NCI-H1694 treated with DMSO at 0.1 percent for 48 hours (cell line): ENCODE results near the gene PCK1.

Source experiments
- DNase-seq: peaks from one replicate; lab custom pipeline; 2025; lab: John Stamatoyannopoulos, UW

Gene PCK1

GRCh38 chr20:57589728-57590484 lies 29.0 kb downstream of the PCK1 start:
- no peak for DNase-seq

DNA sequence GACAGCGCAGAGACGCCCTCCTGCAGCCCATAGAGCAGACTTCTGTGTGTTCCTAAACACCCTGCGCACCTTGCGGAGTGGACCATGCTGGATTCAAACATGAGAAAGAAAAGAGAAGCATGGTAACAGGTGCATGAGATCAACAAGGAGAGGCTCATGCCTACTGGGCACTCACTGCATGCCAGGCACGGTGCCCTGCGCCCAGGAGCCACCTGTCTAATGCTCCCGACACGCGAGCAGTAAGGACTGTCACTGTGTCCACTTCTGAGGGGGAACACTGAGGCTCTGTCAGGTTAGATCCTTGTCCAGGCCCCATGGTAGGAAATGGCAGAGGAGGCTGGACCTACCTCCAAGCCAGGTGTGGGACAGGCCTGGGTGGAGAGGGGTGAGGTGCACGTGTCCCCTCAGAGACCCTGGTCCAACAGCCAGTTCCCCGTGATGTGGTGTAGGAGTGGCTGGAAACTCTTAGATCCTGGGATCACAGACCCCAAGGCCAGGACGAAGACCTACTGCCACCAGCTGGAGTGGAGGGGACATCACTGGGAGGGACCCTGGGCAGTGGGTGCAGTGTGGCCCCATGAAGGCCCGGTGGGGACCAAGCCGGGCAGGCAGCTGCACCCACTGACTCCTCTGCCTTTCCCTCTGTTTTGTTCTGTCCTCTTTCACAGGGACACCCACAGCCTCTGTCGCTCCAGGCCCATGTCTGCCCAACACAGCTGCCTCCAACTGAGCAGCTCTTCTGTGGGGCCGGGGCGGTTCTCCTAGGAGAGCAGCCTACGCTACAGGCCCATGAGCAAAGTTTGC lies 29.8 kb downstream of the PCK1 start:
- DNase-seq, result no peak

DNA sequence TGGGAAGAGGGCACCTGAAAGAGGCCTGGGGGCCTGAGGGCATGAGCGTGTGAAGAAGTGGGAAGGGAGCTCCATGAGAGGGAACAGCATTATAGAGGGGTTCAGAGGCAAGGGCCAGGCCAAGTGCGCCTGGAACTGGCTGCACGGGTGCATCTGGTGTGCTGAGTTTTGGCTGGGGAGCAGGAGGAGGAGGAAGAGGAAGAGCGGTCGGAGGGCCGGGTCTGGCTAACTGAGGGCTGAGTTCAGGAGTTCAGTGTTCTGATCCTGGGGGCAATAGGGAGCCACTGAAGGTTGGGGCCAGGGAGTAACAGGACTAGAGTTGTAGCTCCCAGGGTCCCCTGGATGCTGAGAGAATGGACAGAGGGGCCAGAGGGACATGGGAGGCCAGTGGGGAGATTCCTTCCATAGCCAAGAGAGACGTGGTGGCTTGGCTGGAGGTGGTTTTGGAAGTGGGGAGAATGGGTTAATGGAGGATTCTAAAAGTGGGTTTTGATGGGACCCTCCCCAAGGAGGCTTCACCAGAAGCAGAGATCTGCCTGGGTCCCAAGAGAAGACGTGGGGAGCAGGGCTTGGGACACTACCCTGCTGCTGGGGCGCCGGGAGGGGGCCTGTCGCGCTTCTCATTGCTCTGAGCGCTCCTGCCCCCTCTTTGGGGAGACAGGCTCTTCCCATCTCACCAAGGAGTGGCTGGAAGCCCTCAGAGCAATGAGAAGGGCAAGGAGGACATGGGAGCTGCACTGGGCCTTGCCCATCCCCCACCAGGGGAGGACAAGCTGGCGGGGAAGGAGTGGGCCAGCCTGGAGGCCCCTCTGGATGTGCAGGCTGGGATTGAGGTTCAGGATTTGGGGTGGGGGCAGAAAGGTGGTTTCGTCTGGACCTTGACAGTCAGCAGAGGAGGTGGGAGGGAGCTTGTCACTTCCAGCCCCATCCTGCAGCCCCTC lies 30.6 kb downstream of the PCK1 start:
- no peak for DNase-seq

DNA sequence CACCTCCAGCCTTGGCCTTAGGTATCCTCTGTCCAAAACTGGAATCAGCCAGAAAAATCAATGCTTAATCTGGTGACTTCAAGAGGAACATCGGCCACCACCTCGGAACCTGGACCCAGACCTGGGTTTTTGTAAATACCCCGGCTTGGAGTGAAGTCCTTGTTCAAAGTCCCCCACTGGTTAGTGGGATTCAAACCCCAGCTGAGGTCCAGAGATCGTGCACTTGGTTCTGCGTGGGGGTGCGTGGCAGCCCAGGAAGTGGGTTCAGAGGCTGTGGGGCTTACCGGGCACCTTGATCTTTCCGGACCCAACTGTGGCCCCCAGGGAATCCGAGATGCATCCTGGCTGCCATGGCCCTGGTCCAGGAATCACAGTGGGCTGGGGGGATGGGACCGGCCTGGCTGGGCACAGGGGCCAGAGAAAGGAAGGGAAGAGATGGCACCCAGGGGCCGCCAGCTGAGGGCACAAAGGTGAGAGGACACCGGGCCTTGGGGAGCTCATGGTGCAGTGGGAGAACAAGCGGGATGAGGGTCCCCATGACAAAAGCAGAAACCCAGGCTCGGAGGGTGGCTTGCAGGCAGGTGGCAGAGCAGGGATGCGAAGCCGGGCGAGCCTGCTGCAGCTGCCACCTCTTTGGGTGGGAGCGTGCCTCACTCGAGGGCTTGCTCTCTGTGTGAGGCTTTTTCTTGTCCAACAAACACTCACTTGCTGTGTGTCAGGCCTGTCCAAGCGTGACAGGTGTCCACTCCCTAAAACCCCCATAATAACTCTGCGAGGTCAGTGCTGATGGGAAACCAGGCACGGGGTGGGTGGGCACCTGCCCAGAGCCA lies 31.6 kb downstream of the PCK1 start:
- DNase-seq, result no peak

GRCh38 chr20:57593134-57593886 lies 32.4 kb downstream of the PCK1 start:
- no peak for DNase-seq

DNA sequence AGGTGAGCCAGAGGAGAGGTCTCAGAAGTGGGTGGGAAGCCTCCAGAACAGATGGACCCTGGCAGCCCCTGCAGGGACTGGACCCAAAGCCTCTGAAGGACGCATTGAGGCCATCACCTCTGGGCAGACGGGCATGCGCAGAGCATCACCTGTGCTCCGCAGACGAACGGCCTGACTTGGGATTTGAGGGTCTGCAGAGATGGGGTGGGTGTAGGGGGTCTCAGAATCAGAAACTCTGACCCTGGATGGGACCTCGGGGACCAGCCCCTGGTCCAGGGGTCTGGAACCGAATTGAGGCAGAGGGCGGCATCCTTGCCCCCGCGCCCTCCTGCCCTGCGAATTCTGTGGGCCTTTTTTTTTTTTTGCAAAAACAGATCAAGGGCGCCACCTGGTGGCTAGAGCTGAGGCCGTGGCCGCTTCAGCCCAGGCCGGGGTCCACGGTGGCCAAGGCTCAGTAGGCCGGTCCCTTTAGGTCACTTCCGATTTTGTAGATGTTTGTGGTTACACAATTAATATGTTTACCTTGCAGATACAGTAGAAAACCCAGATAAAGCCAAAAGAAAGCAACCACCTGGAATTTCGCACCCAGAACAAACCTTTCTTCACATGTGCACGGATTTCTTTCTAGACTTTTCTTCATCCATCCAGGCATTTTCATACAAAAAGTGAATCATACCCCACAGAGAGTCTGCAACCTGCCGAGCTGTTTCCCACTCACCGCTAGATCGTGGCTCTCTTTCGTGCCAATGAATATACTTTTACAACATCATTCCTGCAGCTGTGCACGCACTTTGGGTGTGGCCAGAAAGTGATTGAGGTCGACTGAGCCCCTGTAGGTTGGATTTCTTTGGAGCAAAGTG lies 33.4 kb downstream of the PCK1 start:
- DNase-seq, result no peak

GRCh38 chr20:57595041-57596030 lies 34.4 kb downstream of the PCK1 start:
- no peak for DNase-seq

DNA sequence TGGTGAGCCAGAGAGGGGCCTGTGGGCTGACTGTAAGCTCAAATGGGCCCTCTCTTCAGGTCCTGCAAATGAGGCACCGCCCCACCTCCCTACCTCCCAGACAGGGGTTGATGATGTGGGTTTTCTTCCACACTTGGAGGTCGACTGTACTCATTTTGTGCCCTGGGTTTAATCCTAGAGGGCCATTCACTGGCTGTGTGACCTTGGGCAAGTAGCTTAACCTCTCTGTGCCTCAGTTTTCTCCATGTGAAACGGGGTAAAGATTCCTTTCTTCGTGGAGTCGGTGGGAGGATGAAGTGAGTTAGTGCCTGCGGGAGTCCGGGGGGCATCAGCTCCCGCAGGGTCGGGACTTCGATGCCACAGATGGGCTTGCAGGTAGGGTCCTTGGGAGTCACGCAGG lies 35.4 kb downstream of the PCK1 start:
- no peak for DNase-seq

DNA sequence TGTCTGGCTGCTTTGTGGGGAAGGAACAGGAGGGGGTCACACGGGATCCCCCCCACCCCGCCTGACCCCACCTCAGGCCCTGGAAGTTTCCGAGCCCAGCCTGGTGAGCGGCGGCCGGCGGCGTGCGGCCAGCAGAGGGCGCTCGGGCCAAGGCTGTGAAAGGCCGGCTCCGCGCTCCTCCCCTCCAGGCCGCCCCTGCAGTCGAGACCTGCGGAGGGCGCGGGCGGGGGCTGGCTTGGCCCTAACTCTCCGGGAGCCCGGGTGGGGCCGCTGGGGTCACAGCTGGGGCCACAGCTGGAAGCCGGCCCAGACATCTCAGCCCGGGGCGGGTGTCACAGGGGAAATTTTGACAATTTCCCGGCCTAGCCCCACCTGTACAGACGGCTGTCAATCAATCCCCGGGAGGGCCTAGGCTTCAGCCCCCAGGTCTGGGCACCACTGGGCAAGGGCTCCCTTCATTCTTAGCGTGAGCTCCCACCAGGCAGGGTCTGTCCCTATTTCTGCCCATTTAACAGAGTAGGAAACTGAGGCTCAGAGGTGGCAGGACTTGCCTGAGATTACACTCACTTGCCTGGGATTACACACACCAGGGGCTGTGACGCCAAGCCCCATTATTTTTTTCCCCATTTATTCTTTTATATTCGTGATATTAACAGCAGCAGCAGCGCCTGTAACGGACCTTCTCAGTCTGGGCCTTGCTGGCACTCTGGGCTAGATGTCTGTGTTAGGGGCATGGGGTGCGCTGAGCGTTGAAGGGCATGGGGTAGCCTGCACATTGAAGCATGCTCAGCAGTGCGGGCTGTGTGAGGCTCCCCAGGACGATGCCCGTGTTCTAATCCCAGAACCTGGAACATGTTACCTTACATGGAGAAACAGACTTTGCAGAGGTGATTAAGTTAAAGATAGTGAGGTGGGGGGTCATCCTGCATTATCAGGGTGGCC lies 36.4 kb downstream of the PCK1 start:
- DNase-seq, result peak; percentile 6

DNA sequence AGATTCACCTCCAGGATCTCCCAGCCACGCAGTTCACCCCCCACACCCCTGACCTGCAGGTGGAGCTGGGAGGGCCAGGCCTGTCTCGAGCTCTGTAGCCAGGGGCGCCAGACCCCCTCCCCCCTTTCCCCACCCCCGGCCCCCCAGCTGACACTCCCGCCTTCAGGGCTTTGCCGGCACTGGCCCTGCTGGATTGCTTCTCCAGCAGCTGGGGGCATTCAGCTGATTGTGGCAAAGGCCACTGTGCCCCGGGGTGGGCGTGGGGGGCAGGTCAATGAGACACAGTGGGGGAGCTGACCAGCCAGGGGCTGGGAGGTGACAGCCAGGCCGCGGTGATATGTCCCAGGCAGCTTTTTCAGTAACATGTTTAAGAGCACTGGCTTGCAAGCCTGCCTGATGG lies 37.1 kb downstream of the PCK1 start:
- no peak for DNase-seq

DNA sequence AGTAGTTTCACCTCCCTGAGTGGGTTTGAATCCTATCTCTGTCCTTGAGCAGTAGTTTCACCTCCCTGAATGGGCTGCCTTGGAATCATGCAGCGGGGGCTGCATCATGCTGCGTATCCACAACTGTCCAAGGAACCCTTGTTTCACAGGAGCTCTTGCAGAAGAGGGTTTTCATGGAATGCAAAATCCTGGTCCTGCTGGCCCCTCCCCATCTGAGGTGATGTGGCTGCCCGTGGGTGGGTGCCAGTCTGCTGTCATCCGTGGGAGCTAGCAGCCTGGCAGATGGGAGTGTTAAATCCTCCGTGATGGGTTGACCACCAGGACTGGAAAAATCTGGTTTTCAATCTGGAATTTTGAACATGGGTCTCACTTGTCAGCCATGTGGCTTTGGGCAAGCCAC lies 37.6 kb downstream of the PCK1 start:
- no peak for DNase-seq

DNA sequence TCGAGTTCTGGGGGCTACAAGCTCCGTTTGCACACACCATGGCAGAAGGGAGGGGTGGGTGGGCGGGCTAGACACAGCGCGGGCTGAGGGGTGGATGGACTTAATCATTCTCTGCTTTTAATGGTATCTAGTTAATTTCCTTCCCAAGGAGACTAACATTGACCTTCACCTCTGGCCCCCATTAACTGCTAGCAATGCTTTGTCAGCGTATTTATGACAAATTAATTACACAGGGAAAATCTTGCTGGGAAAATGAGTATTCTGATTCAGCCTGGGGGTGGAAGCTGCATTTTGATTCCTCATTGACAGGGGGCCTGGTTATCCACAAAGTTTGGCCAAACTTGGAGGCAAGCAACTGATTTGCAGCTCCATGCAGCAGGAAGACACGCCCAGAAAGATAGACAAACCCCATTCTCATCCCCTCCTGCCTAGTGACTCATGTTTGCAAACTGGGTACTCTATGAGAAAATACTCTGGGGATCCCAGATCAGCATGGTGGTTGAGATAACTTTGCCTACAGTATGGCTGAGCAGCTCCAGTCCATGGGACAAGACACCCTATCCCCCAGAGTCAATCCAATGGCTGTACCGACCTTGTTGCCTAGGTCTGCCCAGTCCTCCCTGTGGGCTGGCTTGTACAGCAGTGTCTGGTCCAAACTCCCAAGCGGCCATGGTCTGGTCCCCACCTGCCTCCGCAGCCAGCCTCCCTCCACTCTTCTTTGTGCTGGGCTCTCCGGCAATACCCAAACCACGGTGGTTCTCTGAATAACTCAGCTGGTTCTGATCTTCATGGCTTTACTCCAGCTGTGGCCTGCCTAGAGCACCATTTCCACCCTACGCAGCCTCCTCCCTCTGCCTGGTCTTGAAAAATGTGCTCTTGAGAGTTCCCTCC lies 39.7 kb downstream of the PCK1 start:
- DNase-seq, result no peak

GRCh38 chr20:57601211-57601570 lies 40.3 kb downstream of the PCK1 start:
- DNase-seq, result no peak

DNA sequence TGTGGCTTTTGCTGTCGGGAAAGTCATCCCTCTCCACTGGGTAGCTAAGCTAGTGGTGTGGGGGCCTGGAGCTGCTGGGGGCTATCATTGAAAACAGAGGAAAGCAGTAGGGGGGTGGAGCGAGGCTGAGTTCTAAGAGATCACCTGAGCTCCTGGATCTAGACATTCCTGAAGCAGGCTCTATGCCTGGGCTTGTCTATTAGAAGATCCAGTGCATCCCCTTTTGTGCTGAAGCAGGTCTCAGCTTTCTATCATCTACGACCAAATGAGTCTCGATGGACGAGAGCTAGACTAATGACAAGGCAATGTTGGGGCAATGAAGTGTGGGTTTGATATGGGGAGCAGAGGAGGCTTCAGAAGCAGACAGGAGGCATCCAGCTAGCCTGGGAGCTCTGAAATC lies 40.8 kb downstream of the PCK1 start:
- no peak for DNase-seq

DNA sequence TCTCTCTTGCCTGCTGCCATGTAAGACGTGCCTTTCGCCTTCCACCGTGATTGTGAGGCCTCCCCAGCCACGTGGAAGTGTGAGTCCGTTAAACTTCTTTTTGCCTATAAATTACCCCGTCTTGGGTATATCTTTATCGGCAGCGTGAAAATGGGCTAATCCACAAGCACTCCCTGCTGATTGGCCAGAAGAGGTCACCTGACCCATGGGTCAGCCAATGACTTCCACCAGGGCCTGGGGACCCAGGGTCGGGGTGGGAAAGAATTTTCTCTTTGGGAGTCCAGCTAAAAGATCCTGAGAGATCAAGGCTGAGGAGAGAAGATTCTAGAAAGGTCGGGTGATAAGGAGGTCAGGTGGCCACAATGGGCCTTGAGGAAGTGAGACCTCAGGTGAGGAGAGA lies 42.2 kb downstream of the PCK1 start:
- no peak for DNase-seq

DNA sequence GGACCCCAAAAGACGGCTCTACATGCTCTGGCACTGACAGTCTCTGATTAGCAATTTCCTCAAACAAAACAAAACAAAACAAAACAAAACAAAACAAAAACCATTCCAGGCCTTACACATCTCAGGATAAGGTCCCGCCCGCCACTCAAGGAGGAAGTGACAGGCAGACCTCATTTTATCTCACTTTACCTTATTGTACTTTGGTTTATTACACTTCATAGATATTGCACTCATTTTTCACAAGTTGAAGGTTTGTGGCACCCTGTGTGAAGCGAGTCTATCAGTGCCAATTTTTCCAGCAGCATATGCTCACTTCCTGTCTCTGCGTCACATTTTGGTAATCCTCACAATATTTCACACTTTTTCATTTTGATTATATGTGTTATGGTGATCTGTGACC lies 44.1 kb downstream of the PCK1 start:
- DNase-seq, result no peak
